CD4-positive, alpha-beta T cell treated with Interleukin-1 beta for 1 hour (primary cell): ENCODE data around the gene CALML5.

Experiments used
- DNase-seq, 2 donors: peaks; one replicate each; pipeline ENCODE4 v3.0.0-alpha.2; 2020 to 2022

CALML5 gene, protein sequence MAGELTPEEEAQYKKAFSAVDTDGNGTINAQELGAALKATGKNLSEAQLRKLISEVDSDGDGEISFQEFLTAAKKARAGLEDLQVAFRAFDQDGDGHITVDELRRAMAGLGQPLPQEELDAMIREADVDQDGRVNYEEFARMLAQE

DNA sequence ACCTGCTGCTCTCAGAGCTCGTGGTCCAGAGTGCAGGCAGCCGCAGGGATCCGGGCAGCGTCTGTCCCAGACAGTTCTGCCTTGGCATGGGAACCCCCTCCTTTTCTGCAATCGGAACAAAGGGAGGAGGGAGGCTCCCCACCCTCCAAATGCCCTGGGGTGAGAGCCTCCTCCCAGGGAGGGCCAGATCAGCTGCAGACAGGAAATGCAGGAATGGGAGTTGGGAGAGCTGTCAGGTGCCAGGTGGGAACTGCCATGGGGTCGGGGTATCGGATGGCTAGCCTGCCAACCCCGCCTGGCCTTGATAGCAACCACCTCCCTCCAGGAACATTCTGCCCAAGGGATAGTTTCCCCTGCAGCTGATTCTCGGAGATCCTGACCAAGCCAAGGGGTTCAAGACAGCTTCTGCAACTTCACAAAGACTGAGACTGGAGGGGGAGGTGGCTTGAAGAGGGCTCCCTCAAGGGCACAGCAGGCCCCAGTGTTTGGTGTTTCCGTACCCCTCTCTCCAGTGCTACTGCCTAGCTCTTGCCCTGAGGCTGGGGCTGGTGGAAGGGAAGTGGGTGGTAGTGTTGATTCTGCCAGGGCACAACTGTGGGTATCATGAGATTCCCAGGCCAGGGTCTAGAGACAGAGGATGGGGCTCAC is at the start of gene CALML5:
CALML5 (minus strand) TSS at position 78 of the 648 bp plus-strand sequence. CDS start 132 bp downstream, outside the sequence.
- DNase-seq: no peak

DNA sequence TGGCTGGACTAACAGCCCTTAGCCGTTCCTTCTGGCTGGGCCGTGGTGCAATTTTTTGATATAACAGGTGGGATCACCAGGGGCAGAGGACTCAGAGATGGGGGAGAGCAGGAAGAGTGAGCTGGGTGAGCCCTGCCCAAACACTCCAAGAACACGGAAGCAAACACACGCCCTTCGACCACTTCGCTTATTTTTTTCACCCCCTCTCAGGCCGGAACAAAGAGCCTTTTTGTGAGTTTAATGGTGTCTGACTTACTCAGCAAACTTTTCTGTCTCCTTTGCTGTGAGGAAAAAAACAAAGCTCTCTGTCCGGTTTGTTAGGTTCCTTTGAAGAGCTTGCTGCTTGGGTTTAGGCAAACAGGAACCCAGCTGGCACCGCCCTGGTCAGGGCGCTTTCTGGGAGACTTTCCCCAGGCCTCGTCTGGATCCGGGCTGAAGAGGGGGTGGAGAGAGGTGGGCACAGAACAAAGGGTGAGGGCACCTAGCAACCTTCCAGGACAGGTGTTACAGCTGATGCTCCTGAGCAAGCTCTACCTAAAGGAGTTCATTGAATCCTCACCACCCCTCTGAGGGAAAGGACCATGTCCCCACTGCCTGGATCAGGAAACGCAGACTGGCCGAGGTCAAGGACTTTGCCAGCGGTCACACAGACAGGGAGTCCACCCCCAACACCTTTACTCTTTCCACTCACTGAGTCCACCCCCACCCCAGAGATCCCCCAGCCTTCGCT is 48.7 kb upstream of the CALML5 start:
- no peak for DNase-seq

DNA sequence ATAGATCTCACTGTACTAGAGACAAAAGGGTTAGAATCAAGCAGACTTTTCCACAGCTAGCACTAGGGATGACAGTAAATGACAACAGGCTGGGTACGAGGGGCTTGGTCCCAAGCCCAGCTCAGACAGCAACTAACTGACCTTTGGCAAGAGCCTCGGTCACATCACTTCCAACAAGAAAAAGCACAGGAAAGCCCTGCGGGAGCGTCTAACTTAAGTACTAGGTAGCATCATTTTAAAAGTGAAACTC is 48.2 kb upstream of the CALML5 start:
- DNase-seq: no peak

DNA sequence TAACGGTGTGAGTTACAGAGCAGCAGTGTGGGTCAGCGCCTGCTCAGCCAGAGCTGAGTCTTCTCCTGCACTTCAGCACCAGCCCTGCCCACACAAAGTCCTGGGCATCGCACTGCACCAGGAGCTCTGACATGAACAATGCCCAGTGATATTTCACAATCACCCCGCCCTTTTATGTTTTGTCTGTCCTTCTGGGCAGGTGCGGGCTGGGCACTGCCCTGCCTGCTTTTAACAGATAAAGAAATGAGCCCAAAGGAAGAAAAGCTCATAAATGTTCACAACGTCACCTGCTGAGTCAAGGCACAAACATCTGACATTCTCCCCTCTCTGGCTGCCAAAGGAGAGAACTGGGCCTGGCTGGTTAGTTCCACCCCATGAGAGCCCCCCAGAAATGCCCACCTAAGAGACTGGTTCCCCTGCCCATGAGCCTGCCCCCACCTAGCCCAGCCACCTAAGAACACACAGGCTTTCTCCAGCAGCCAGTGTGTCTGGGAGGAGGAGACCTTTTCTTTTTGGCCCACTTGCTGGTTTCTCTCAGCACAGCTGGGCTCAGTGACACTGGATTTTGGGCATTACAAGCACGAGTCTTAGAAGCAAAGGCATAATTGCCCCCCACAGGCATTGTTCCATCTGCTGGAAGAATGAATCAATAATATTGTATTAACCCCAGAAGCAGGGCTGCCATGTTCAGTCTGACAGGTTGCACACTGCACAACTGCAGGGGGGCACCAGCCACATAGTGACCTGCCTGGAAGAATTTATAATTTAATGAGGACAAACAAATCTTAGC is 47.7 kb upstream of the CALML5 start:
- DNase-seq: no peak

DNA sequence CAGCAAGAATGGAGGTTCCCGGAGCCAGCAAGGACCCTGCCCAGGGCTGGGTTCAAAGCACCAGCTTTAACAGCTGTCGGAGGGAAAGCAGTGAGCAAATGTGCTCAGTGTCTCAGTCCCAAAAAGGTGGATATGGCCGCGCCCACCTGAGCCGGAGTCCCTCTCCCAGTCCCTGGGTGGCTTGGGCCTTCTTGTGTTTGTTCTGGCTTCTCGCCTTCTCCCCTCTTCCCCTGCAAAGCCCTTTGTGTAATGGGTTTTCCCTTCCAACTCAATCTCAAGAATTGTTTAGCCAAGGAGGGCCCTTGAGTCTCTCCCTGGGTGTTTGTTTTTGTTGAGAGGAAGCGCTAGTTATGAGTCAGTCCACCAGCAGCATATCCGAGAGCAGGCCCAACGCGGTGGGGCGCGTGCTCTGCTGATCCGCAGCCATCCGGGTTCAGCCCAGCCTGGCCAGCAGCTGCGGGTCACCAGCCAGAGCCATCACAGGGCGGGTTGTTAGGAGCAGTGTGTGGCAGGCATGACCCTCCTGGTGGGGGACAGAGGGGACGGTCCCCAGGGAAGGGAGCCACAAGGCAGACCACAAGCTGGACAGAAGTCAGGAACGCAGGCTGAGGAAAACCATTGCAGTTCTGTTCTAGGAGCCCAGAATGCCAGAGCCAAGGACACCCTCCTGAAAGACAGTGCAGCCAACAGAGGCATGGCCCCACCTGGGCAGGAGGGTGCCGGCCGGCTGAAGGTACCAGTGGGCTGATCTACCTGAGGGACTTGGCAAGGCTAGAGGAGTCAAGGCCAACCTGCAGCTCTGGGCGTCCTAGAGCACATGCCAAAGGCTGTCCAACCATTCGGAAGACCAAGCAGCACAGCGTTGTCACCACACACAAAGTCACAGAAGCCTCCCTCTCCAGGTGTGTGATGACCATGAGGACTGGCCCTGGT is 46.7 kb upstream of the CALML5 start:
- no peak for DNase-seq

DNA sequence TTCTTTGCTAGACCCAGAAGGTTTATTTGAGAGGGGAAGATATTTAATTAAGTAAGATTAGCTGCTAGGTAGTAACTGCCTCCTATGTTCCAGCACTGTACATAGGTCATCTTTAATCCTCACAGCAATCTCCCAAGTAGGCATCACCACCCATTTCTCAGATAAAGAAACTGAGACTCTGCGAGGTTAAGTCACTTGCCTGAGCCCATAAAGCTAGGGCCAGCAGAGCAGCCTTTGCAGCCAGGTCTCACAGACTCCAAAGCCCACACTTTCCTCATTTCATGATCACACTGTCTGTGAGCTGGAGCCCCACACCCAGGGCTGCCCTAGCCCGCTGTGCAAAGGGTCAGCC is 46.0 kb upstream of the CALML5 start:
- DNase-seq: no peak

DNA sequence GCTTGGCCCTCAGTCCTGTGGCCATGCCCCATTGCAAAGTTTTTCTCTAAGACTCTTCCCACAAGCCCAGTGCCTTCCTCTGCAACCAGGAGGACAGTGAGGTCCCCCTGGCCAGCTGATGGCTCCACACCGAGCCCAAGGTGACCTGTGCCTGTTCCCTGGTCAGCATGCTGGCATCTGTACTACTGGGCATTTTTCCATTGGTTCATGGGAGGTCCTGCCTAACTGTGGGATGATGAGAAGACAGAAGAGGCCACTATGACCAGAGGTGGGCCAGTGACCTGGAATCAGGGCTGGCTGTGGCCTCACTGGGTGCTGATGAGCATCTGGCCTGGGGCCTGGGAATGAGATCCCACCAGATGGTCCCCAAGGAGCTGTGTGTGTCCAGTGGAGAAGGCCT is 45.6 kb upstream of the CALML5 start:
- no peak for DNase-seq

DNA sequence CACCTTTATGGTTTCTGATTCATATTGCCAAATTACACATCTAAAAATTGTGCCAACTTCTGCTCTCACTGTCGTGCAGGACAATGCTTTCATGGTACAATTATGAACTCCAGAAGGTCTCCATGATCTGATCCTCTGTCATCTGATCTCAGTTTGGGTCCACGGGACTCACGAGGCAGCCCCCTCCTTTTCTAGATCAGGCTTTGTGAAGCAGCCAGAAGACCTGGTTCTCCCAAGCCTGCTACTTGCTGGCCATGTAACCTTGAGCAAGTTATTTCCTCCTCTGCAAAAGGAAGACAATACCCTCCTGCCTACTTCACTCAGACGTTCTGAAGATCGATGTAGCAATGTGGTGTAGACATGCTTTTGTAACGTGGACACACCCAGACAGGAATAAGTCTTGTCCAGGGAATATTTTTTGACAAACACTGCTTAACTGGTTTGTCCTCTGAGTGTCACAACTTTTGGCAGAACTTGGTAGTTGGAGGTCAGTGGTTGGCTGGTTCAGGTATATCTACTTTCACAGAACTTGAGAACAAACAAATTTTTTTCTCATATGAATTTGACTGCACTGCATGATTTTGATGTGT is 44.9 kb upstream of the CALML5 start:
- no peak for DNase-seq

DNA sequence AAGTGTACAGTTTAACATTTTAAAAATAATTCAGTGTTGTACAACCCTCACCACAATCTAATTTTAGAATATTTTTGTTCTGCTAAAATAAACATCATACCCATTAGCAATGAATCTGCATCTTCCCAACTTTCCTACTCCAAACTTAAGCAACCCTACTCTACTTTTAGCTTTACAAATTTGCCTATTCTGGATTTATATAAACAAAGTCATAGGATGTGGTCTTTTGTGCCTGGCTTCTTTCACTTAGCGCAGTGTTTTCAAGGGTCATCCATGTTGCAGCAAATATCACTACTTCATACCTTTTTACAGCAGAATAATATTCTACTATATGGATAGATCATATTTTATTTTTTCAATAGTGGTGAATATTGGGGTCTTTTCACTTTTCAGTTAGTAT is 44.3 kb upstream of the CALML5 start:
- DNase-seq: no peak

DNA sequence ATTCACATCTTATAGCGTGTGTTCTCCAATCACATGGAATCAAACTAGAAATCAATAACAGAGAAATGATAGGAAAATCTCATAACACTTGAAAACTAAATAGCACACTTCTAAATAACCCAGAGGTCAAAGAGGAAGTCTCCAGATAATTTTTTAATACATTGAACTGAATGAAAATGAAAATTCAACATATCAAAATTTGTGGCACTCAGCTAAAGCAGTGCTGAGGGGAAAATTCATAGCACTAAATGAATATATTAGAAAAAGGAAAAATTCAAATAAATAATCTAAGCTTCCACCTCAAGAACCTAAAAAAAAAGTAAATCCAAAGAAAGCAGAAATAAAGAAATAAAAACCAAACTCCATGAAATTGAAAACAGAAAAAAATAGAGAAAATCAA is 42.7 kb upstream of the CALML5 start:
- no peak for DNase-seq

DNA sequence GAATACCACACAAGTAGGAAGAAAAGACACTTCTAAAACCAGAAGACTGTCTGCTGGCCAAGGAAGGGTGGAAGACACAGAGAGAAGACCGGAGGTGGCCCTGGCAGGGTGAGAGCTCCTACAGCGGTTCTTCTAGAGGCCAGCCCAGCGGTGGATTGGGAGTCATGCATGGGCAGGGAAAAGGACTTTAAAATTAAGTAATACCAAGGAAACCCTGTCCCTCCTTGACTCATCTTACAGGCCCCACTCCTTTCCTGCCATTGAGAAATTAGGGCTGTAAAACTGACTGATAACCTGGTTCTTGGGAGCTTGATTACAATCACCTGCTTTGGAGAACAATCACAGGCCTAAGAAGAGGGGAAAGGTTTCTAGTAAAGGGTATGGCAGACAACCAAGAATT is 41.5 kb upstream of the CALML5 start:
- no peak for DNase-seq

DNA sequence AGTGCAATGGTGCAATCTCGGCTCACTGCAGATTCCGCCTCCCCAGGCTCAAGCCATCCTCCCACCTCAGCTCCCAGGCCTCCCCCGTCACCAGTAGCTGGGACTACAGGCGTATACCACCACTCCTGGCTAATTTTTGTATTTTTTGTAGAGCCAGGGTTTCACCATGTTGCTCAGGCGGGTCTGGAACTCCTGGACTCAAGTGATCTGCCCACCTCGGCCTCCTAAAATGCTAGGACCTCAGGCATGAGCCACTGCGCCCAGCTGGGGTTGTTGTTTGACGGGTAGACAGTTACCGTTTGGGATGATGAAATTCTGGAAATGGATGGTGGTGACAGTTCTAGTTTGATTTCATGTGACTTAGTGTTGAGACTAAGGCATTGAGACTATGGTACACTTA is 40.7 kb upstream of the CALML5 start:
- DNase-seq: no peak

DNA sequence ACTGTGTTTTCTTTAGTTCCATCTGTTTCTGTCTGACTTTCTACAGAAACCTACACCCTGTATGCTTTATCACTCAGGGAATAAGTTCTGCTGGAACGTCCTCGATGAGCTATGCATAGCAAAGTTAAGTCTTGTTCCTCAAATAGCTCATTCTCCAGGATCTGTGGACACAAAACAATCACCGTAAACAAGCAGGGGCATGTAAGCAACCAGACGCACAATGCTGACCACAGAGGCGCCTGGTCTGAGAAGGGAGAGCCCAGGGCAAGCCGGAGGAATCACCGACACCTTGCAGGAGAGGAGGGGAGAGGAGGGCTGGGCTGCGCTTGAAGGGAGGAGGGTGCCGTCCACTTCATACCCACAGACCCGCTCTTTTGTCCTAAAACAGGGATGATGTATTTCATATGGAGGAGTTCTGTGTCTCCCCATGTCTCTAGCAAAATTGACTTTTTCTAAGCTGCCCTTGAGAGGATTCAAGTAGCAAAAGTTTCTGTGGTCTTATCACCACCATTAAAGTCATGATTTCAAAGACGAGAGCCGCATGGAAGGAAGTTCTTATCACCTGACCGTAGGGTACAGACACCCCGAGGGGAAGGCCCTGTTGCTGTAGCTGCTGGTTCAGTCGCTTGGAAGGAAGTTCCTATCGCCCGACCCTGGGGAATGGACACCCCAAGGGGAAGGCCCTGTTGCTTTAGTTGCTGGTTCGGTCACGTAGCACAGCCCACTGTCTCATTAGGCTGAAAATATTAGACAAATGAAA is 39.7 kb upstream of the CALML5 start:
- no peak for DNase-seq

DNA sequence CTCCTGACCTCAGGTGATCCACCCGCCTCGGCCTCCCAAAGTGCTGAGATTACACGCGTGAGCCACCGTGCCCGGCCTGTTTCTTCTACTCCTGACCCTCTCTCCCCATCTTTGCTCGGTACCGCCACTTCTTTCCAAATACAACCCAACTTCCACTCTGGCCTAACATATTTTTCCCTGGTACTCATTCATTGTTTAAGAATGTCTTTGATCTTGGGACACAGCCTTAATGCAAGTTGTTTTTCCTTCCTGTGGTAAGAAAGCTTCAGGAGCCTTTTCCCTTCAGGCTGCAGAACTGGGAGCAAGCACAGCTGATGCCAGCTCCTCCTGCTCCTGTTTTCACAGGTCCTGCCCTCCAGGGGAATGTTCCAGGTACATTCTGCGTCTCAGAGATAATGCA is 39.1 kb upstream of the CALML5 start:
- no peak for DNase-seq

DNA sequence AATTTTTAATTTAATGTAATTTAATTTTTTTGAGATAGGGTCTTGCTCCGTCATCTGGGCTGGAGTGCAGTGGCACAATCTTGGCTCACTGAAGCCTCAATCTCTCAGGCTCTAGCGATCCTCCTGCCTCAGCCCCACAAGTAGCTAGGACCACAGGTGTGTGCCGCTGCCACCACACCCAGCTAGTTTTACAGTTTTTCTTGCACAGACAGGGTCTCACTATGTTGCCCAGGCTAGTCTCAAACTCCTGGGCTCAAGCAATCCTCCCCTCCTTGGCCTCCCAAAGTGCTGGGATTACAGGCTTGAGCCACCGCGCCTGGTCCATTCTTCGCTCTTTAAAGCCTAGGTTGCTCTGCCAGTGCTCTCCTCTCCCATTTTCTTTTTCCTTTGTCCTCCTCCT is 38.3 kb upstream of the CALML5 start:
- DNase-seq: no peak

DNA sequence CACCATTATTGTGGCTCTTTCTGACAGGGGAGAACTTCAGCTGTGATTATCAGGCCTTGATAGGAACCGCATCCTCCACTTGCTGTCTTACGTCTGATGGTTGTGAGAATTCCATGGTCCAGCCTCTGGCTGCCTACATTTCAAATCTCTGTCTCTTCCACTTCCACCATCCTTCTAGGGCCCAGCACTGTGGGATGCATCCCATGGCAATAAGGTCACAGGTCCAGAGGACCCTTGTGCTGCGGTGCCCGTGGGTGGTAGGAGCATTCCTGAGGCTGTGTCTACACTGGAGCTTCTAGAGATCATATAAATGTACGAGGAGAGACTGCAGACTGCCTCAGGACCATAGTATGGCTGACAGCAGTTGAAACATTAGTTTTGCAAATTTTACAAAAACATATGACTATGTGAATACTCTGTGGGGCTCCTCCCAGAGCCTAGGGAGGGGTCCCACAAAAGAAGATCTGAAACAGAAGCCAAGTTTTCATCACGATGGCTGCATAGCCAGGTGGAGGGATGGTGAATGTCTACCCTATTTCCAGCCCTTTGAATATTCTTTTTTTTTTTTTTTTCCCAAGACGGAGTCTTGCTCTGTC is 37.2 kb upstream of the CALML5 start:
- no peak for DNase-seq

DNA sequence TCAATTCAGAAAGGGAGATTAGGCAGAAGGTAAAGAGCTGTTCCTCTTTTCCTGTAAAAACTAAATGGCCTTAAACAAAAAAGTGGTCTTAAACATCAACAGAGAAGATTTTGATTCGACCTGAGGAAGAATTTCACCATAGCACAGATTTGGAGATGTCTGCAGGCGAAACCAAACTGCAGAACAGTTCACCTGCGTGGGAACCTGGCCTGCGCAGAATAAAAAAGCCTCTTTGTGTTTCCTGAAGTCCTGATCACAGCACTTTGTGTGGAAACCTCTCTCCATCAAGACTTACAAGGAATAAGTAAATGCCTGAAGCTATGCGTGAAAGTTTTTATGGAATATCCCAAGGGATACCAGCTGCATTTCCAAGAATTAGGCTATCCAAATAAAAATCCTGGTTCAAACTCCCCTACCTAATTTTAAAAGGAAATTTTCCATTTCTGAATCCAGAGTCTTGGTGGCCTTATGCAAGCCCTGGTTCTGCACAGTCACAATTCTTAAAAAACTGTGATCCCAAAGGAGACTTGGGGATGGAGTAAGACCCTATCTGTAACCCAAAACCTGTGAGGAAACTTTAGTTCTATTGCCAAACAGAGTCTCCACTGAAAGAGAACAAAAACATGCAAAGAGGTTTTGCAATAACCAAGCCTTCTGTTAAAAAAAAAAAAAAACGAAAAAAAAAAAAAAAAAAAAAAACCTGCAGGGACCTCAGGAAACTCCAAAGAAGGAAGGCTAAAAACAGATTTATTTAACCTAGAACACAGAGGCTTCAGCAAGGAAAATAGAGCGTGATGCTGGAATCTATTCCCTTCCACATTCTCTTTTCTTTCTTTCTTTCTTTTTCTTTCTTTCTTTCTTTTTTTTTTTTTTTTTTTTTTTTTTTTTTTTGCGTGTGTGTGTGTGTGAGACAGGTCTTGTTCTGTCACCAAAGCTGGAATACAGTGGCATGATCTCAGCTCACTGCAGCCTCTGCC is 35.8 kb upstream of the CALML5 start:
- DNase-seq: no peak

DNA sequence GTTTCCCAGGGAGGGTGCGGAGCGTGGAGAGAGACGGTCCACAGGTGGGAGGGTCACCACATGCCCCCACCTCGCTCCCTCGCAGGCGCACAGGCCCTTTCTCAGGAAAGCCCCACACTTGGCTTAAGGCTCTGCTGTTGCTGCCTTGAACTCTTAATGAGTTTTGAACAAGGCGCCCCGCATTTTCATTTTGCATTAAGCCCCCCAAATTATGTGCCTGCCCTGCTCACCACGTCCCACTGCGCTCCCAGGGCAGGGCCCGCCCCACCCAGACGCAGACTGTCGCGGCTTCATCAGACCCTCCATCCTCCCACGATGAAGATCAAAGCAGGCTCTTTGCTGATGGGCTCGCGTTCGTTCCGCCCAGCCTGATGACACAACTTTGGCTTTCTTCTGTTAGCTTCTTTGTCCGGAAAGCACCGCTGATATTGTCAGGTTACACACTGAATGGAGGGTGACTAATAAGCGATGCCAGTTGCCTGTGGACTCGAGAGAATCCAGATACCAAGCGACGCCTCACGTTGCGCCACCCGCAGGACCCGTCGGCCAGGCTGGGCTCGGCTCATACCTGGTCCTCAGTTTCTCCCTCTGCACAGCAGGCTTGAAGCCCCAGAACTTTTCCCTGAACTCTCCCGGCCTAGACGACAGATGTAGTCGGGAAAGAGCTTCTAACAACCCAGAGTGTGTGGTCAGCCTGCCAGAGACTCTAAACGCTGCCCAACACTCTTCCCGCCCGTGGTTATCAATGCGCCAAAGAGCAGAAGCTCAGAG is 34.9 kb upstream of the CALML5 start:
- no peak for DNase-seq

DNA sequence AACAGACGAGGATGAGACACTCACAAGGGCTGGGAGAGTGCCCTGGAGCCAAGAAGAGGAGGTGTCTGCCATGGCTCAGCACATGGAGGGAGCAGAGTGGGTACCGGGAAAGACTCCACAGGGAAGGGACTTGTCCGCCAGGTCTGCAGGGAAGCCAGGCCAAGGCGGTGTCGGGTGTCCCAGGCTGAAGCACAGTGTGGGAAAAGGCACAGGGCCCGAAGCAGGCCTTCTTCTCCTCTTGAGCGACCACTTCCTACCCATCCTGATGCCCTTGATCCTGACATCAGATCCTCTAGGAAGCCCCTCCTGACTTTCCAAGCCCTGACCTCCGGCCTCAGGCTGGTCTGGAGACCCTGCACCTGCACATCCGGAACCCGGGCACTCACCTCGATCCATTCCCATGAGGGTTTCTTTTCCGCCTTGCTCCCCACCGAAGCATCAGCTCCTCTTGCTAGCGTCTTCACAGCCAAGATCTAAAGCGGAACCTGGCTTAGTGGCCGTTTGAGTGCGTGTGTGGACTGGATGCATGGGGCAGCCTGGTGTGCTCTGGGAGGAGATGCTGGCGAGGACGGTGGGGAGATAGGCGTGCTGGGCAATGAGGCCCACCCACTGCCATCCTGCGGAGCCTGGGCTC is 33.8 kb upstream of the CALML5 start:
- no peak for DNase-seq
